Central memory CD4-positive, alpha-beta T cell (primary cell): ENCODE data around the gene TIMM17A.
A peak's percentile ranks its signal among the peaks of the same experiment; 100 is the strongest.

Experiments used
- DNase-seq: peaks from one replicate; pipeline ENCODE4 v3.0.0; 2022
- total RNA-seq, 3 experiments: gene quantifications; one replicate each; lab custom pipeline; 2026; lab: John Stamatoyannopoulos, UW

Gene TIMM17A
- 34.1 to 164 (median 37.2) reads per million in 3 experiments for total RNA-seq

GRCh38 chr1:201955009-201955728 lies at the start of gene TIMM17A:
TIMM17A (plus strand) TSS chr1:201955503; CDS start chr1:201955527, 24 bp downstream.
- peak; percentile 91 for DNase-seq

DNA sequence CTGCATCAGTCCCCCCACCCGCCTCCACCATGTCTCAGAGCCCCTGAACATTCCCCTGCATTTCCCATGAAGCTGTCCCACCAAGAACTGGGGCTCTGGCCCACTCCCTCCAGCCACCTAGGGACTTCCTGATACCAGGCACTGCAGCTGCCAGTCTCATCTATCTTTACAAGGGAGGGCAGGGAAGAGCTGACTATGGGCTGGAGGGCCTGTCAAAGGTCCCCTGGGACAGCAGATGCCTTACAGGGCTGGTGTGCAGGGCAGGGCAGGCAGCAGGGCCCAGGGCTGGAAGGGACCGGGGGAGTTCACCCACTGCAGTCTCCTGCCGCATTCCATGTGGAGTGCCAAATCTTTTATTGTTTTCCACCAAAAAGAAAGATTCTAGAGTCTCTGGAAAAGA lies 49.0 kb upstream of the TIMM17A start:
- DNase-seq = no peak

GRCh38 chr1:201907621-201908020 lies 47.7 kb upstream of the TIMM17A start:
- DNase-seq = no peak

GRCh38 chr1:201911826-201912571 lies 43.3 kb upstream of the TIMM17A start:
- DNase-seq = no peak

DNA sequence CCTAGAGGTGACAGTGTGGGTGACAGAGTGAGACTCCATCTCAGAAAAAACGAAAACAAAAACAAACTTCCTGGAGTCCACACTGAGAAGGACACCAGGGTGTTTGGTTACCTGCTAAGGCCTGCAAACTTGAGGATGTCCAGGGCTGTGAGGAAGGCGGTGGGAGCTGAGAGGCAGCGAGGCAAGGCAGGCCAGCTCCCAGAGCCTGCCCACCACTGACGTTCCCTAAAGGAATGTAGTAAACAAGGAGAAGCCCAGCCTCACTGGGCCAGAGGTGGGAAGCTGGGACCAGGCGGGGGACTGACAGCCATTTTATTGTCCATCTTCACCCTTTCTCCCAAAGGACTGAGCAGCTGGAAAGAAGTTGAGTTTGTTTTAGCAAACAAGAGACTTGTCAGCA lies 42.5 kb upstream of the TIMM17A start:
- DNase-seq = no peak

GRCh38 chr1:201914456-201915235 lies 40.7 kb upstream of the TIMM17A start:
- no peak for DNase-seq

GRCh38 chr1:201916649-201917249 lies 38.6 kb upstream of the TIMM17A start:
- no peak for DNase-seq

DNA sequence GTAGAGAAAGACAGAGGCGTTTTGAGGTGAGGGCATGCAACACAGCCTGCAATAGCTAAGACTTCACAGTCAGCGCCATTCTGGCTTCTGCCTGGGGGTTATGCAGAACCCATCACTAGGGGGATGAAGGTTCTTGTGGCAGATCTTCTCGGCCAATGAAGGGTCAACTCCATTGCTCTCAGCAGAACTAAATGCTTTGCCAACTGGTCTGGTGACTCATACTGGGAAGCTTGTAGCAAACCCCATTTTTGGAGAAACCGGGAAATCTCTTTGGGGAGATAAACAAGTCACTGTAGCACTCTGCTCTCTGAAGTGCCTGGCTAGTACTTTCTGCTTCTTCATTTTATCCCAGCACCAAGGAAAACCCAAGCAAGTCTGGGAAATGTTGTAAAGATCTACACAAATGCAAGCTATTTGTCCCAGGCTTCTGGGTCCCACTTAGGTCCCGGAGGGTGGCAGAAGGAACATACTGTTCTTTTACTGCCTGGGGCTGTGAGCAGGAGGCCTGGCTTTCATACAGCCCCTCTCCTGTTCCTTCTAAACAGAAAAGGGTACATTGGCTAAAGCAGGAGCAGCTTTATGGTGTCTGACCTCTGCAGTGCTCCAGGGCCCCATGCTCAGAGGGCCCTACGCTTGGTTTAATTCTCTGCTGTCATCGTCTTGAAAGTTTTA lies 37.8 kb upstream of the TIMM17A start:
- DNase-seq = no peak

DNA sequence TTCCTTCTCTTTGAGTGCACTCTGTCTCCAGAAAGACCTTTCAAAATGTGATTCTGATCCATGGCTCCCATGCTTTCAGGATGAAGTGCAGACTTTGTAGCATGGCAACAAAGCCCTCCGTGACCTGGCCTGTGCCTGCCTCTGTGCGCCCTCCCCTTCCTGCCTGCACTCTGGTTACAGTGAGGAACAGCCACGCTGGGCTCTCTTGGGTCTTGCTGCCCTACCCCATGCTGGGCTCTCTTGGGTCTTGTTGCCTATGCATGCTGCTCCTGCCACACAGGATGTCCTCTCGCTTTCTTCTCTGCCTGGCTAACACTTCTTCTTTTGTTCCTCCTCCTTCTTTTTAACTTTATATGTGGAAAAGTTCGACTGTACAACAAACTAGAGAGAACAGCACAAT lies 37.0 kb upstream of the TIMM17A start:
- no peak for DNase-seq

- DNase-seq = no peak
Measured at GRCh38 chr1:201921952-201922558, 33.2 kb upstream of the TIMM17A start.

DNA sequence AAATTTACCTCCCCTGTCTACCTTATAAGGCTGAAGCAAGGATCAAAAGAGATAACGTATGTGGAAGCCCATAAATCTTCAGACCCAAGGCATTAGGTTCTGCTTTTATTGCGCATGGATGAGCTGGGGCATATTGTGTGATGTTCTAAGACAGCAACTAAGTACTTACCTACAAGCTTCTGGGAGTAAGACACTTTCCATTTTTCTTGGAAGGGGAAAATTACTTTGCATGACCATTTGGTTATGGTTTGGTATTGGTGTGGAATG lies 30.1 kb upstream of the TIMM17A start:
- DNase-seq = no peak

DNA sequence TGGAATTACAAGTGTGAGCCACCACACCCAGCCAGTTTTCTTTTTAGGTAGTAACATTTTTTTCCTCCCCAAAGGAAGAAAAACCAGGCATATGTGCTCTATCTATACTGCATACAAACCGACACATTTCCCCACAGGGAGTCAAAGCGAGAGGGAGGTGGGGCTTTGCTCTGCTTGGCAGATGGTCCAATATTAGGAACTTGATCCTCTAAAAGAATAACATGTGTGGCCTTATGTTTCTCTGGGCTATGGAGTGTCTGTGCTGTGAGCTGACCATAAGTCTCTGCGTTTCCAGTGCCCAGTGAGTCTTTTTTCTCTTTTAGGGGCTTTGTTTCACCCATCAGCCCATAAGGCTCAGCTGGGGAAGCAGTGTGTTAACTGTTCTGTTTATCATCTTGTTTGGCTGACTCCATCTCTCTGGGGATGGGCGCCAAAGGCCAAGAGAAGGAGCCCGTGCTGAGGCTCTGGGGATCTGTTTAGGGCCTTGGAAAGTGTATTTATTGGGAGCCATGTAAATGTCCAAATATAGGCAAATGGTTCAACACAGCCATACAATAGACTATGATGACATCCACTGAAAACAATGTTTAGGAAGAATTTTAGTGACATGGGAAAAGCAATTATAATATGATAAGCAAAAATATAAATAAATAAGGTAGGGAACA lies 29.2 kb upstream of the TIMM17A start:
- no peak for DNase-seq

- DNase-seq = no peak
Measured at GRCh38 chr1:201928266-201928665, 27.0 kb upstream of the TIMM17A start.

- no peak for DNase-seq
Measured at GRCh38 chr1:201930137-201930536, 25.2 kb upstream of the TIMM17A start.

DNA sequence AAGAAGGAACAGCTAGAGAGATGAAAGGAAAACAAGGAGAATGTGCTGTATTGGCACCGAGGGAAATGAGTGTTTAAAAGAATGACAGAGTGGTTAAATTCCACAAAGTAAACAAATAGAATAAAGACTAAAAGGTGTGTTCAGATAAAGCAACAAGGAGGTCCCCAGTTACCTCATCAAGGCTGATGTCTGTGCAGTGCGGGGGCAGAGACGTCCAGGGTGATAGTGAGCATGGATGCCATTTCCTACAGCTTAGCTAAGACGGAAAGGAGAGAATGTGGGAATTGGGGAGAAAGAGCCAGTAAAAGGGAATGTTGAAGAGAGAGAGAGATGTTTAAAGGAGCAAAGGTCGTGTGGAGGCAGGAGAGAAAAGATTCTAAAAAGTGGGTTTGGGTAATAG lies 24.5 kb upstream of the TIMM17A start:
- DNase-seq = no peak

DNA sequence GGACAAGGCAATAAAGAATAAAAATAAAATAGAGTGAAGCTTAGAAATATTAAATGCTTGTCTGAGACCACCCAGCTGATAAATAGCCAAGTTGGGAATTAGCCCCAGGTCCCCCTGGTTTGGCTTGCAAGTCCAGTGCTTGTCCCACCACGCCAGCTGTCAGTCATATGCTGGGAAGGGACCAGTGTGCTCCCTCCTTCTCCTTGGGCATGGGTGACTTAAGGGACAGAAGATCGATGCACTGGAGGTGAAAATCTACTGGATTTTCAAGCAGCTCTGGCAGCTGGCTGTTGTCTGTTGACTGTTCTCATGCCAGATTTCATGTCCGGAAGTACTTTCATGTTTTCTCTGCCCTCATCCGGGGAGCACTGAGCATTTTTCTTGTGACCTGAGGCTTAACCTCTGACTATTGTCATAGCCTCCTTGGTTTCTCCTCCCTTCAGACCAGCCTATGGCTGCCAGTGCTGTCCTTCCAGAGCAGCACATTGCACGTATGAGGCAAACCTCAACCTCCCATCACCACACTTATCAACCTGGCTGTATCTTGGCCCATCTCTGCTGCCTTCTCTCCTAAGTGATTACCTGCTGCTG lies 21.4 kb upstream of the TIMM17A start:
- no peak for DNase-seq

DNA sequence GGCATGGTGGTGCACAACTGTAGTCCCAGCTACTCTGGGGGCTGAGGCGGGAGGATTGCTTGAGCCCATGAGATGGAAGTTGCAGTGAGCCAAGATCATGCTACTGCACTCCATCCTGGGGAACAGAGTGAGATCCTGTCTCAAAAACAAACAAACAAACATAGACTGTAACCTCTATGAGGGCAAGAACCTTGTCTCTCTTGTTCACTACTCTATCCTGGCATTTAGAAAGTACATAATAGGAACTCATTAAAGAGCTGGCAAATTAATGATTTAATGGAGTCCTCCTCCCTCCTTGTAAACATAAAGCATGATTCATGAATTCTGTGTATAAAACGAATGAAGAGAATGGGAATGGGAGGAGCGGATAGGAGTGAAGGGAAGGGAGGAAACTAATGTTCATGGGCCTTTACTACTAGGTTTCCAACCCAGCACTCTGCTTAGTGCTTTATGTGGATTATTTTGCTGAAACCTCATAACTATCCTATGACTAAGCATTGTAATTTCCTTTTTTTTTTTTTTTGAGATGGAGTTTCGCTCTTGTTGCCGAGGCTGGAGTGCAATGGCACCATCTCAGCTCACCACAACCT lies 17.6 kb upstream of the TIMM17A start:
- DNase-seq = no peak

GRCh38 chr1:201938440-201939035 lies 16.8 kb upstream of the TIMM17A start:
- no peak for DNase-seq

- no peak for DNase-seq
Measured at GRCh38 chr1:201939148-201939547, 16.2 kb upstream of the TIMM17A start.

DNA sequence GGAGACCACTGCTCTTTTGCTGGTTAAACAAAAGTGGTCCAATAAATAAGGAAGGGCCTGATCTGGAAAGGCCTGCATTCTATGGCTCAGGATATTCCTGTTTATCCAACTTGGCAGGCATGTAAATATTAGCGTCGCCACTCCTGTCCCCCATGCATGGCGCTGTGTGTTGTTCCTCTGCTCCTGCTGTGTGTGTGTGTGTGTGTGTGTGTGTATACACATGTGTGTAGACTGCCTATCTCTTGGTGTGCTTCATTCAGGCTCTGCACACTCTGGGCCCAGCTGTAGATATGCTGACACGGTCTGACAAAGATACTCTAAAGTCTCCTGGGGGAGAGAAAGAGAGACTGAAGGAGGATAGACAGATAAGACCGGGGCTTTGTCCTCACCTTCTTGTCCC lies 15.7 kb upstream of the TIMM17A start:
- no peak for DNase-seq
